Dermis blood vessel endothelial cell (primary cell): Measurements from ENCODE around the gene RAET1E. TPM values are rescaled to one million over a fixed set of nuclear protein-coding genes. Genes with fewer than 3 reads are reported as not detected.
"Not testable (repeated sequence)": the region's sequence is repeated elsewhere in the genome, so short reads cannot be mapped to it uniquely, and the experiment has no call there.

ENCODE experiments used
- DNase-seq: peaks from one replicate; pipeline ENCODE4 v3.0.0; 2010
- total RNA-seq: library from RNA; depleted of rRNA; stranded (reverse); fragments of >200 nt; gene quantifications from 2 replicates; pipeline ENCODE4 v1.2.3, GENCODE V29; 2014

Gene RAET1E
- total RNA-seq, 1 donor from 2014 or later, result not detected

GRCh38 chr6:149909701-149910470 is 12.0 kb upstream of the RAET1E start:
- DNase-seq, result no peak

DNA sequence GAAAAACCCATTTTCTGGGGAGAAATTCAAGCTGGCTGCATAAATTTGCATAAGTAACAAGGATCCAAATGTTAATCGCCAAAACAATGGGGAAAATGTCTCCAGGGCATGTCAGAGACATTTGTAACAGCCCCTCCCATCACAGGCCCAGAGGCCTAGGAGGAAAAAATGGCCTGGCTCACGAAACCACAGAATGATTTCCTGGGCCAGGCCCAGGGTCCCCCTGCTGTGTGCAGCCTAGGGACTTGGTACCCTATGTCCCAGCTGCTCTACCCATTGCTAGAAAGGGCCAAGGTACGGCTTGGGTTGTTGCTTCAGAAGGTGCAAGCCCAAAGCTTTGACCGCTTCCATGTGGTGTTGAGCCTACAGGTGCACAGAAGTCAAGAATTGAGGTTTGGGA is 10.6 kb upstream of the RAET1E start:
- not testable (repeated sequence) for DNase-seq

GRCh38 chr6:149907317-149907716 is 9.4 kb upstream of the RAET1E start:
- DNase-seq, result no peak

- no peak for DNase-seq
These were observed 8.5 kb upstream of the RAET1E start for GRCh38 chr6:149906405-149906804.

- DNase-seq, result no peak
These were observed 8.0 kb upstream of the RAET1E start for GRCh38 chr6:149905911-149906371.

DNA sequence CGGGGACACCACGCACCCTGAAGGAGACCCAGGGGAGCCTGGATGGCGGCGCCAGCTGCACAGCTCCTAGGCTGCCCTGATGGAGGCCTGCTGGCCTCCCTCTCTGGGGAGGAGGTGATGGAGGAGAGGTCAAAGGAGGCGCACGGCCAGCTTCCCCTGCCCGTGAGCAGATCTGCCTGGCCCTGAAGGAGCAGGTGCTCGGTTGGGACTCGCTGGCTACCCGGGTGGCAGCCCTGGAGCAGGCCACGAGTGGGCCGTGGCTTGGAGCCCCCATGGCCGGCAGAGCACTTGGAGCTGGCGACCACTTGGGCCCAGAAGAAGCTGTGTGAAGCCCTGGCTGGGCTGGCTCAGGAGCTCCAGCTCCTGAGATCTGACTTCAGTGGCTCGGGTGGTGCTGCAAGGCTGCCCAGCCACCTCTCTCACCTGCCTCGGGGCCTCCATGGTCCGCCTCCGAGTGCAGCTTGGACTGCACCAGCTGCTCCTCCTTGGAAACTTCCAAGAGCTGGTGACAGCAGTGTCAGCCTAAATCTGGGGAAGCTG is 7.5 kb upstream of the RAET1E start:
- no peak for DNase-seq

DNA sequence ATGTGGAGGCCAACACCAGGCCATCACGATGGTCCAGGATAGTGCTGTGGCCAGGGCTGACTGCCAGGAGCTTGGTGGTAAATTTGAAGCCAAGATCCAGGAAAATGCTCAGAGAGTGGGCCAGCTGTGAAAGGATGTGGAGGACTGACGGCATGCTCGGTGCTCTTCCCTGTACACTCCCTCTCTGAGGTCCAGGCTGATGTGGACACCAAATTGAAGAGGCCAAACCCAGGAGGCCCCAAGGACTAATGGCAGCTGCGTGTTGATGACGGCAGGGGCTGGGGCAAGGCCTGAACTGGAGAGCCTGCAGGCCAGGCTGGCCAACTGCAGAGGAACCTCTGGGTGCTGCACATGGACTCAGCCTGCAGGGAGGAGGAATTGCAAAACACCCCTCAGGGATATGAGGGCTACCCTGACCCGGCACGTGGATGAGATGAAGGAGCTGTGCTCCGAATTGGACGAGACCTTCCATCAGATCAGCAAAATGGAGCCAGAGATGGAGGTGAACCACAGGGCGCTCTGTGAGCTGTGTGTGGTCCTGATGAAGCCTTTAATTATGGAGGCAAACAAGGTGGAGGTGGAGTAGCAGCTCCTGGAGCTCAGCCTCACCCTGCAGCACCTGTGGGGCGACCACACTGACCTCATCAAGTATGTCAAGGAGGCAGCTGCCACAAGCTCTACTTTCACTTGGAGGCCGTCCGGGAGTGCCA is 6.9 kb upstream of the RAET1E start:
- no peak for DNase-seq

DNA sequence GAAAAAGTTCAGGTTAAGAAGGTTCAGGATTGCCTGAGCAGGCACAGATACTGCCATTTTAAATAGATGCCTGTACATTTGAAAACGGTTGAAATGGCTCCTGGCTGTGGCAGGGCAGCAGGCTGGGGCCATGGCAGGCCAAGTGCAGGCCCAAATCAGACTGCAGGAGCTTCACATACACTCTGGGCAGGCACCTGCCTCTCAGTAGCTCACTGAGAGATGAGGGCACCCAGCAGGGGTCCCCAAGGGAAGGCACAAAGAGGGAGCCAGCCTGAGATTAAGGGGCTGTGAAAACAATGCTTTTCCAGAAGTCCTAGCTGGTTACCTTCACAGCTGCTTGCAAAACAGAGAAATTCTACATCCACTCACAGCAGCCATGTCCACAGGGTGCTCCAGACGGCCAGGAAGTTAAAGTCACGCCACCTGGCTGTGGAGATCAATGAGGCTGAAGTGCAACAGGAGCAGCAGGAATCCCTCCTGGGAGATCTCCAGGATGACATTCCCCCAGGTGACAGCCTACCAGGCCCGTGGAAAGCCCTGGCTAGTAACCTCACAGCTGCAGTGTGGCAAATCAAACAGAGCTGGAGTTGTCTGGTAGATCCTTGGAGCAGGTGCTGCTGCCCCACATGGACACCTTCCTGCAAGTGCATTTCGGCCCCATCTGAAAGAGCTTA is 6.2 kb upstream of the RAET1E start:
- DNase-seq, result no peak

- no peak for DNase-seq
These were observed 3.7 kb upstream of the RAET1E start for GRCh38 chr6:149901444-149902140.

DNA sequence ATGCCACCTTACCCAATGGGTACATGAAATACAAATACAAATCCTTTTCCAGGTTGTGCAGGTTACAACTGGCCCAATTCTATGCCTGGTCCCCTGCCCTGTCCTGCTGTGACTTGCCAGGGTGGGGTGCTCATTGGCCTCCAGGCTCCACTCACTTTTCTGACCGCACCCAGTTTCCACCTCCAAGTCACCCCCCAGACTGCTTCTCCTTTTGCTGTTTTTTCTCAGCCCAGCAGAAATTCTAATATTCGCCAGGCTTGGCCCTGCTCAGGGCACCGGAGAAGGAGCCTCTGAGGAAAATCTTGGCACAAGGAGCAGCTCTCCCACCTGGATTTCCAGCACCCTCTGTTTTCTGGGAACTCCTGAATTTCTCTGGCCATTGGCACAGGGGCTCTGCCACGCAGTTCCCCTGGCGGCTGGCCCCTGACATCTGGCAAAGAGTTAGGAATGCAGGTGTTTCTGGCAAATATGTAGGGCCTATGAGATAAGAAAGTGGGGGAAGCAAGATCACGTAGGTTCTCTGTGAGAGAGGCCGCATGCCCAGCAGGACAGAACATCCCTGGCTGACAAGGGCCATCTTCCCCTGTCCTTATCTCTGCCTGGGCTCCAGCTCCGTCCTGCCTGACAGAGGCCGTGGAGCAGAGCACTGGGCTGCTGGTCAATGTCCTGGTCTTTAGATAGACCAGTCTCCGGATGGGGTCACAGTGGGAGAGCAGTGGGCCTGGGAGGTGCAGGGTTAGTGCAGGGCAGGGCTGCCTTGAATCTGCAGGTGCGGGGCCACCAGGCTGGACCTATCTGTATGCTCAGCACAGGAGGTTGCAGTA is 2.9 kb upstream of the RAET1E start:
- no peak for DNase-seq

- no peak for DNase-seq
These were observed 2.2 kb upstream of the RAET1E start for GRCh38 chr6:149899926-149900619.

- DNase-seq, result no peak
These were observed 1.6 kb upstream of the RAET1E start for GRCh38 chr6:149899486-149899885.

- no peak for DNase-seq
These were observed 1.1 kb upstream of the RAET1E start for GRCh38 chr6:149898966-149899365.

GRCh38 chr6:149897015-149897697 is 757 bp downstream of the RAET1E start:
- DNase-seq, result peak; percentile 59

DNA sequence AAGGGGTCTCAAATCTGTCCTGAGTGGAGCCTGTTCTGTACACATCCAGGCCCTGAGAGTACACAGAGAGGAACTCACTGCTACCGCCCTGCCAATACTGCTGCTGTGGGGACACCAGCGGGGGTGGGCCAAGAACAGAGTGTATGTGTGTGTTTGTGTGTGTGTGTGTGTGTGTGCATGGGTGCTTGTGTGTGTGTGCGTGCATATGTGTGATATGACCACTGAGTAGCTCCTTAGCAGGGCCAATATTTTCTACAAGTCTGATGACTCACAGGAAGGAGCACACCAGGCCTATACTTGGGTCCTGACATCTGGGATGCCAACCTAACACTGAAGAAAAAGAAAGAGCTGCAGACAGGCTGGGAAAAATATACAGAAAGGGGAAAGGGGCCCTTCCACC is 1.4 kb downstream of the RAET1E start:
- DNase-seq, result peak; percentile 47

DNA sequence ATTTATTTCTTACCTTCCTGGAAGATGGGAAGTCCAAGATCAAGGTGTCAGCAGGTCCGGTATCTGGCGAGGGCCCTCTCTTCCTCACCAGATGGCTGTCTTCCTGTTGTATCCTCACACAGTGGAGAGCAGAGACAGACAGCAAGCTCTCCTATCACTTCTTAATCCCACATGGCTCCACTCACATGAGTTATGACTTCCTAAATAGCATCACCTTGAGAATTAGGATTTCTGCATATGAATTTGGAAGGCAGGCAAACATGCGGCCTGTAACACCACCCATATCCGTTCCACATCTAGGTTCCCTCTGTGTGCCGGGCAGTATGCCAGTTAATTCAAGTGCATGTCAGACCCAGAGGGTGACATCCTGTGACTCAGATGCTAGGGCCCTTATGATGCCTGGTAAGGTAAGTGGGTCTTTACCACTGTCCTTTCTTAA is 2.1 kb downstream of the RAET1E start:
- peak; percentile 77 for DNase-seq

DNA sequence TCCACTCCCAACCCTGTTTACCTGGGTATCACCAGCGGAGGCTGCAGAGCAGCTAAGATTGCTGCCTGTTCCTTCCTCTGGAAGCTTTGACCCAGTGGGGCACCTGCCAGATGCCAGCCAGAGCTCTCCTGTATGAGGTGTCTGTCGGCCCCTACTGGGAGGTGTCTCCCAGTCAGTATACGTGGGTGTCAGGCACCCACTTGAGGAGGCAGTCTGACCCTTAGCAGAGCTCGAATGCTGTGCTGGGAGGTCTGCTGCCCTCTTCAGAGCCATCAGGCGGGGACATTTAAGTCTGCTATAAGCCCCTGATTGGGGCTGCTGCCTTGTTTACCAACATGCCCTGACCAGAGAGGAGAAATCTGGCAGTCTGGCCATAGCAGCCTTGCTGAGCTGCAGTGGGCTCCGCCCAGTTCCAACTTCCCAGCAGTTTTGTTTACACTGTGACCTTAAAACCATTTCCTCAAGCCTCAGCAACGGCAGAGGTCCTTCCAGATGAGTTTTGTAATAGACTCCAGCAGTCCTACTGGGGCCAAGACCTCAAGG is 2.8 kb downstream of the RAET1E start:
- DNase-seq, result peak; percentile 53

- DNase-seq, result not testable (repeated sequence)
These were observed 6.0 kb downstream of the RAET1E start for GRCh38 chr6:149891864-149892263.

DNA sequence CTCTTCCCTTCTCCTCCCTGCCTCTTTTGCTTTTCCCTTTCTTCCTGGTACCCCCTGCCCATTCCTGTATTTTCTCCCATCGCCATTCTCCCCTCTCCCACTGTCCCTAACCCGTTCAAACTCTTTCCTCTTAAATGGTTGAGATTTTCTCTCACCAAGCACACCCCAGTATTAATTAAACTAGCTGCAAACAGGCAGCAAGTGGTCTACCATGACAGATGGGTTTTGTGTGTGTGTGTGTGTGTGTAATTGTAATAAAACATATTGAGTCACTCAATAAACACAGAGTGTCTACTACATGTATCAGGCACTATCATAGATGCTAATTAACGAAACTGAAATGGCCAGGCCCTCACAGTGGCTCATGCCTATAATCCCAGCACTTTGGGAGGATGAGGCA is 6.7 kb downstream of the RAET1E start:
- no peak for DNase-seq

- no peak for DNase-seq
These were observed 7.3 kb downstream of the RAET1E start for GRCh38 chr6:149890629-149891045.
